Type B pancreatic cell (in vitro differentiated cells): ENCODE results near the gene IFT27. TPM values are rescaled to one million over a fixed set of nuclear protein-coding genes. Genes with fewer than 3 reads are reported as not detected.

Source experiments
- DNase-seq: peaks from one replicate; pipeline ENCODE4 v3.0.0; 2021; ENCODE audit warnings: mixed read lengths; ENCODE audit not compliant: unreplicated experiment; ENCODE audit errors: extremely low spot score
- H3K27ac Mint-ChIP-seq: 2 replicates; pipeline ENCODE4 v1.8.0; 2021; ENCODE audit warnings: mild to moderate bottlenecking, mixed read lengths
- H3K27me3 Mint-ChIP-seq: 2 replicates; pipeline ENCODE4 v1.8.0; 2021; ENCODE audit warnings: mixed read lengths
- H3K36me3 Mint-ChIP-seq: 2 replicates; pipeline ENCODE4 v1.8.0; 2021; ENCODE audit warnings: mixed read lengths
- H3K4me1 Mint-ChIP-seq: one replicate; pipeline ENCODE4 v1.8.0; 2021; ENCODE audit warnings: mixed read lengths; ENCODE audit not compliant: unreplicated experiment
- H3K4me3 Mint-ChIP-seq: 2 replicates; pipeline ENCODE4 v1.8.0; 2021; ENCODE audit warnings: mild to moderate bottlenecking, mixed read lengths
- H3K9me3 Mint-ChIP-seq: 2 replicates; pipeline ENCODE4 v1.8.0; 2021; ENCODE audit warnings: mixed read lengths
- CTCF ChIP-seq: fragments of 200-600 bp; sonication (generic); conservative IDR thresholded peaks from 2 replicates; pipeline ENCODE4 v1.5.0; 2021; ENCODE audit warnings: antibody characterized with exemption, mild to moderate bottlenecking
- total RNA-seq: library from RNA; stranded (reverse); gene quantifications from 2 replicates; pipeline ENCODE4 v1.2.1, GENCODE V29; 2021; ENCODE audit warnings: low replicate concordance

IFT27 gene
- total RNA-seq, 1 donor from 2014 or later: 46.6 TPM

GRCh38 chr22:36715647-36716046 lies 60.3 kb downstream of the IFT27 start:
- Mint-ChIP-seq H3K27me3 (peaks cover 76% of the 10 kb centered on the region), H3K4me1 (no peaks in the 10 kb centered on the region), H3K4me3 (no peak overlapping the region), H3K9me3 (no peaks in the 10 kb centered on the region), H3K36me3 (no peaks in the 10 kb centered on the region), H3K27ac (no peak overlapping the region)
- DNase-seq: no peak
- TF ChIP-seq CTCF: no peak

- Mint-ChIP-seq H3K9me3 (no peaks in the 10 kb centered on the region), H3K4me3 (no peak overlapping the region), H3K36me3 (no peaks in the 10 kb centered on the region), H3K27ac (no peak overlapping the region), H3K4me1 (no peaks in the 10 kb centered on the region), H3K27me3 (peaks cover 74% of the 10 kb centered on the region)
- no peak for TF ChIP-seq CTCF
- DNase-seq: no peak
Measured at GRCh38 chr22:36714110-36714509, 61.8 kb downstream of the IFT27 start.

- no peak overlapping the region for H3K4me3 Mint-ChIP-seq
- no peak for TF ChIP-seq CTCF
- no peaks in the 10 kb centered on the region for H3K9me3 Mint-ChIP-seq
- H3K27ac Mint-ChIP-seq: no peak overlapping the region
- no peak for DNase-seq
- H3K27me3 Mint-ChIP-seq: peaks cover 74% of the 10 kb centered on the region
- H3K4me1 Mint-ChIP-seq: no peaks in the 10 kb centered on the region
- no peaks in the 10 kb centered on the region for H3K36me3 Mint-ChIP-seq
Measured at GRCh38 chr22:36713436-36713835, 62.5 kb downstream of the IFT27 start.

Other genes starting within 250 kb of the IFT27 start
- 162 and 190 TPM in 2 replicates for gene EIF3D, start 247.0 kb downstream of the IFT27 start, total RNA-seq
- not detected in 2 replicates for gene CACNG2, start 72.4 kb downstream of the IFT27 start, total RNA-seq
- 0.75 TPM in 1 of 2 replicates, not detected in the other for gene PVALB, start 40.9 kb upstream of the IFT27 start, total RNA-seq
- gene NCF4, start 84.9 kb upstream of the IFT27 start, total RNA-seq: 0.59 TPM in 1 of 2 replicates, not detected in the other
- gene CSF2RB, start 137.5 kb upstream of the IFT27 start, total RNA-seq: 0.72 and 1.6 TPM in 2 replicates
- gene TST, start 243.3 kb upstream of the IFT27 start, total RNA-seq: 30.8 and 34.0 TPM in 2 replicates
- gene MPST, start 243.6 kb upstream of the IFT27 start, total RNA-seq: 56.6 and 71.3 TPM in 2 replicates